ENCODE data around the gene CCS.

DNA sequence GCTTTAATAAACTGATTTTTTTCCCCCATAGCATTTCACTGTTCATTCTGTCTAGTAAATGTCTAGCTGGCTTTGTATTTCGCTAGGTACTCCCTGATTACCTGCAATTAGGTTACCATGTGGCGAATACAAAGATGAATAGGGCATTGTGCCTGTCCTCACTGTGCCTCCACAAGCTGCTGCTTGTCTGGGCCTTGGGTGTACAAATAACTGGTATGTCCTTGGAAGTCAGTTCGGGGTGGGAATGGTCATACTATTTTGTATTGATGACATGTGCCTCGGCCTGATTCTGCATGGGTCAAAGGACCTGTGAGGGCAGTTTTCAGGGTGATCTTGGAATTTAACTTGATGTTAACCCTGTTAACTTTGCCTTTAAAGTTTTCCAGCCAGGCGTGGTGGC lies 56.9 kb downstream of the CCS start:
- no peak for TF ChIP-seq POLR2A (IDR thresholded peaks at IDR 0.05)
- TF ChIP-seq, protein P1, sequence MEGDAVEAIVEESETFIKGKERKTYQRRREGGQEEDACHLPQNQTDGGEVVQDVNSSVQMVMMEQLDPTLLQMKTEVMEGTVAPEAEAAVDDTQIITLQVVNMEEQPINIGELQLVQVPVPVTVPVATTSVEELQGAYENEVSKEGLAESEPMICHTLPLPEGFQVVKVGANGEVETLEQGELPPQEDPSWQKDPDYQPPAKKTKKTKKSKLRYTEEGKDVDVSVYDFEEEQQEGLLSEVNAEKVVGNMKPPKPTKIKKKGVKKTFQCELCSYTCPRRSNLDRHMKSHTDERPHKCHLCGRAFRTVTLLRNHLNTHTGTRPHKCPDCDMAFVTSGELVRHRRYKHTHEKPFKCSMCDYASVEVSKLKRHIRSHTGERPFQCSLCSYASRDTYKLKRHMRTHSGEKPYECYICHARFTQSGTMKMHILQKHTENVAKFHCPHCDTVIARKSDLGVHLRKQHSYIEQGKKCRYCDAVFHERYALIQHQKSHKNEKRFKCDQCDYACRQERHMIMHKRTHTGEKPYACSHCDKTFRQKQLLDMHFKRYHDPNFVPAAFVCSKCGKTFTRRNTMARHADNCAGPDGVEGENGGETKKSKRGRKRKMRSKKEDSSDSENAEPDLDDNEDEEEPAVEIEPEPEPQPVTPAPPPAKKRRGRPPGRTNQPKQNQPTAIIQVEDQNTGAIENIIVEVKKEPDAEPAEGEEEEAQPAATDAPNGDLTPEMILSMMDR (IDR thresholded peaks at IDR 0.05): no peak

Measured in body of pancreas (tissue), 4 donors.